Ovary (tissue), 3 donors: ENCODE results near the gene ABI1.

Experiments used
- CTCF ChIP-seq, 3 donors: fragments of 450-650 bp in 2 of 3; fragments of 200-600 bp in 1 of 3; IDR thresholded peaks; one replicate each; pipeline versions ENCODE4 v1.5.1 to v1.8.0; 2016 to 2022; ENCODE audit warnings: antibody characterized with exemption in 3 of 3, mild to moderate bottlenecking in 1 of 3
- POLR2A ChIP-seq: fragments of 450-650 bp; IDR thresholded peaks from one replicate; pipeline ENCODE4 v1.6.1; 2017; ENCODE audit warnings: antibody characterized with exemption, mild to moderate bottlenecking, moderate library complexity
- donor health status: DM: no; HTN: no; CAD: no.

DNA sequence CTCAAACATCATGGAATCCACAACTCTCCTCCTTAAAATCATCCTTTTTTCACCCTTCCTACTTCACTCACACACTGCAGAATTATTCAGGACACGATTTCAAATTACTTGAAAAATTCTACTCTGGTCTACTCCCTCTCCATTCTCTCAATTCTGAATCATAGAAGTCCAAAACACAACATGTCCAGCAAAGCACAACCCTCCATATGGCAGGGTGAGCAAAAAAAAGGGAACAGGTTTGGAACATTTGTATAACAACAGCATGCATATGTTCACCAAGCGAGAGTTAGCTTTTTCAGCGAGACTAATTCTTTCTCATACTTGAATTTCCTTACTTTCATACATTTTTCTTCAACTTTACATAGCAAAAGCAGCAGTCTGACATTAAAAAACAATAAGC lies 73.4 kb downstream of the ABI1 start:
- no peak for TF ChIP-seq POLR2A
- no peak for TF ChIP-seq CTCF (IDR thresholded peaks at IDR 0.05)
